Ishikawa (cell line): ENCODE results near the gene FOXP4.

Experiments used
- CEBPB ChIP-seq: IDR thresholded peaks from 2 replicates; pipeline ENCODE4 v1.6.1; 2012
- EP300 ChIP-seq: IDR thresholded peaks from 2 replicates; pipeline ENCODE4 v1.6.1; 2012; ENCODE audit warnings: borderline replicate concordance
- MAX ChIP-seq: IDR thresholded peaks from 2 replicates; pipeline ENCODE4 v1.6.1; 2012
- REST ChIP-seq: IDR thresholded peaks from 2 replicates; pipeline ENCODE4 v1.6.1; 2012; ENCODE audit warnings: low read depth, mild to moderate bottlenecking
- TAF1 ChIP-seq: IDR thresholded peaks from 2 replicates; pipeline ENCODE4 v1.6.1; 2012; ENCODE audit warnings: low read depth, mild to moderate bottlenecking
- TCF12 ChIP-seq: IDR thresholded peaks from 2 replicates; pipeline ENCODE4 v1.6.1; 2012; ENCODE audit warnings: low read depth
- USF1 ChIP-seq: IDR thresholded peaks from 2 replicates; pipeline ENCODE4 v1.6.1; 2012
- YY1 ChIP-seq: IDR thresholded peaks from 2 replicates; pipeline ENCODE4 v1.6.1; 2012; ENCODE audit warnings: low read depth

- no peak for TF ChIP-seq EP300
- TF ChIP-seq TAF1: no peak
- TF ChIP-seq USF1: no peak
- no peak for TF ChIP-seq REST
- no peak for TF ChIP-seq CEBPB
- TF ChIP-seq MAX: no peak
- TF ChIP-seq YY1: no peak
- no peak for TF ChIP-seq TCF12
Measured at GRCh38 chr6:41583565-41583964, 37.4 kb downstream of the FOXP4 start.
